Measurements from ENCODE around the gene TEAD1.

Gene TEAD1

GRCh38 chr11:12800871-12801270 is 126.7 kb downstream of the TEAD1 start:
- TF ChIP-seq CTCF (IDR thresholded peaks at IDR 0.05; ENCODE audit: low read depth, low read length): no peak
- no peak for DNase-seq (ENCODE audit: extremely low read depth, low read depth)

GRCh38 chr11:12801976-12802375 is 127.8 kb downstream of the TEAD1 start:
- DNase-seq (ENCODE audit: extremely low read depth, low read depth): no peak
- TF ChIP-seq CTCF (IDR thresholded peaks at IDR 0.05; ENCODE audit: low read depth, low read length): no peak

GRCh38 chr11:12802418-12803085 is 128.3 kb downstream of the TEAD1 start:
- no peak for DNase-seq (ENCODE audit: extremely low read depth, low read depth)
- no peak for TF ChIP-seq CTCF (IDR thresholded peaks at IDR 0.05; ENCODE audit: low read depth, low read length)

GRCh38 chr11:12803086-12803826 is 129.0 kb downstream of the TEAD1 start:
- DNase-seq (ENCODE audit: extremely low read depth, low read depth): no peak
- no peak for TF ChIP-seq CTCF (IDR thresholded peaks at IDR 0.05; ENCODE audit: low read depth, low read length)

- no peak for TF ChIP-seq CTCF (IDR thresholded peaks at IDR 0.05; ENCODE audit: low read depth, low read length)
These were observed 131.9 kb downstream of the TEAD1 start for GRCh38 chr11:12806113-12806512.

GRCh38 chr11:12807621-12808020 is 133.4 kb downstream of the TEAD1 start:
- no peak for DNase-seq (ENCODE audit: extremely low read depth, low read depth)
- TF ChIP-seq CTCF (IDR thresholded peaks at IDR 0.05; ENCODE audit: low read depth, low read length): no peak

More at GRCh38 chr11:12806113-12806512, 131.9 kb downstream of the TEAD1 start:
- no peak for DNase-seq (ENCODE audit: extremely low read depth, low read depth)

- TF ChIP-seq CTCF (IDR thresholded peaks at IDR 0.05; ENCODE audit: low read depth, low read length): no peak
- DNase-seq (ENCODE audit: extremely low read depth, low read depth): no peak
These were observed 134.3 kb downstream of the TEAD1 start for GRCh38 chr11:12808519-12808918.
